H9 (cell line): ENCODE results near the gene CAPN5. TPM values are rescaled to one million over a fixed set of nuclear protein-coding genes. Genes with fewer than 3 reads are reported as not detected.

Experiments used
- DNase-seq: peaks from one replicate; pipeline ENCODE4 v3.0.0-alpha.2; 2017
- H2AFZ ChIP-seq: one replicate; pipeline ENCODE4 v1.6.1; 2013; ENCODE audit warnings: mild to moderate bottlenecking, low read length, control low read depth, moderate library complexity
- H2AK5ac ChIP-seq: 2 replicates; pipeline ENCODE4 v1.6.1; 2013; ENCODE audit warnings: low read length, control low read depth, mixed read lengths; ENCODE audit not compliant: insufficient read length
- H2BK120ac ChIP-seq: one replicate; pipeline ENCODE4 v1.6.1; 2013; ENCODE audit warnings: low read depth, mild to moderate bottlenecking, low read length, control low read depth, inconsistent platforms; ENCODE audit not compliant: poor library complexity, severe bottlenecking
- H2BK12ac ChIP-seq: 2 replicates; pipeline ENCODE4 v1.6.1; 2013; ENCODE audit warnings: low read length, control low read depth, mixed read lengths, low read depth; ENCODE audit not compliant: insufficient read length
- H2BK15ac ChIP-seq: 2 replicates; pipeline ENCODE4 v1.6.1; 2013; ENCODE audit warnings: low read depth, low read length, control low read depth
- H2BK20ac ChIP-seq: one replicate; pipeline ENCODE4 v1.6.1; 2013; ENCODE audit warnings: low read depth, mild to moderate bottlenecking, low read length, control low read depth, inconsistent platforms; ENCODE audit not compliant: poor library complexity, severe bottlenecking
- H2BK5ac ChIP-seq: 2 replicates; pipeline ENCODE4 v1.6.1; 2013; ENCODE audit warnings: low read length, control low read depth, mixed read lengths; ENCODE audit not compliant: insufficient read length
- H3K14ac ChIP-seq: 2 replicates; pipeline ENCODE4 v1.6.1; 2013; ENCODE audit warnings: low read length, control low read depth; ENCODE audit not compliant: insufficient read depth
- H3K18ac ChIP-seq: 2 replicates; pipeline ENCODE4 v1.6.1; 2013; ENCODE audit warnings: low read depth, mild to moderate bottlenecking, mixed read lengths, low read length, control low read depth; ENCODE audit not compliant: insufficient read length
- H3K23ac ChIP-seq: 2 replicates; pipeline ENCODE4 v1.6.1; 2013; ENCODE audit warnings: low read length, control low read depth, mixed read lengths, low read depth; ENCODE audit not compliant: insufficient read length
- H3K23me2 ChIP-seq: 2 replicates; pipeline ENCODE4 v1.6.1; 2013; ENCODE audit warnings: low read depth, mild to moderate bottlenecking, mixed read lengths, low read length, control low read depth; ENCODE audit not compliant: insufficient read length, poor library complexity, severe bottlenecking
- H3K27ac ChIP-seq: 2 replicates; pipeline ENCODE4 v1.5.1; 2013; ENCODE audit warnings: low read length, control low read depth, mixed read lengths, low read depth; ENCODE audit not compliant: insufficient read length
- H3K27me3 ChIP-seq: 2 replicates; pipeline ENCODE4 v1.6.1; 2013; ENCODE audit warnings: low read length, control low read depth, inconsistent platforms; ENCODE audit not compliant: insufficient read depth
- H3K4ac ChIP-seq: 2 replicates; pipeline ENCODE4 v1.6.1; 2013; ENCODE audit warnings: low read depth, mild to moderate bottlenecking, control low read depth, inconsistent platforms, low read length, moderate library complexity
- H3K4me1 ChIP-seq: 2 replicates; pipeline ENCODE4 v1.6.1; 2013; ENCODE audit warnings: low read length, control low read depth, inconsistent platforms; ENCODE audit not compliant: insufficient read depth
- H3K4me2 ChIP-seq: 2 replicates; pipeline ENCODE4 v1.6.1; 2013; ENCODE audit warnings: low read length, control low read depth, mixed read lengths; ENCODE audit not compliant: insufficient read length, insufficient read depth
- H3K56ac ChIP-seq: 2 replicates; pipeline ENCODE4 v1.6.1; 2013; ENCODE audit warnings: low read depth, mild to moderate bottlenecking, mixed read lengths, low read length, control low read depth; ENCODE audit not compliant: insufficient read length
- H3K79me1 ChIP-seq: 2 replicates; pipeline ENCODE4 v1.6.1; 2013; ENCODE audit warnings: low read depth, mild to moderate bottlenecking, moderate library complexity, low read length, control low read depth, inconsistent platforms; ENCODE audit not compliant: insufficient read depth, poor library complexity, severe bottlenecking
- H3K79me2 ChIP-seq: 2 replicates; pipeline ENCODE4 v1.6.1; 2013; ENCODE audit warnings: low read length, control low read depth, inconsistent platforms; ENCODE audit not compliant: insufficient read depth
- H3K9ac ChIP-seq: 2 replicates; pipeline ENCODE4 v1.6.1; 2013; ENCODE audit warnings: low read length, control low read depth, mixed read lengths; ENCODE audit not compliant: insufficient read length; ENCODE audit errors: extremely low read depth
- H3K9me3 ChIP-seq: one replicate; pipeline ENCODE4 v1.6.1; 2013; ENCODE audit warnings: low read depth, low read length, inconsistent platforms; ENCODE audit not compliant: control insufficient read depth
- H3T11ph ChIP-seq: one replicate; pipeline ENCODE4 v1.6.1; 2013; ENCODE audit warnings: mild to moderate bottlenecking, low read length, control low read depth, inconsistent platforms
- H4K20me1 ChIP-seq: one replicate; pipeline ENCODE4 v1.6.1; 2013; ENCODE audit not compliant: control insufficient read depth, insufficient read length, insufficient read depth
- H4K5ac ChIP-seq: 2 replicates; pipeline ENCODE4 v1.6.1; 2013; ENCODE audit warnings: low read depth, mild to moderate bottlenecking, mixed read lengths, low read length, control low read depth; ENCODE audit not compliant: insufficient read length
- H4K8ac ChIP-seq: replicated peaks from 2 replicates; pipeline ENCODE4 v1.6.1; 2013; ENCODE audit warnings: low read length, control low read depth, mixed read lengths, low read depth; ENCODE audit not compliant: insufficient read length
- H4K91ac ChIP-seq: 2 replicates; pipeline ENCODE4 v1.6.1; 2013; ENCODE audit warnings: low read depth, mild to moderate bottlenecking, moderate library complexity, mixed read lengths, low read length, control low read depth; ENCODE audit not compliant: insufficient read length
- H3K27ac Mint-ChIP-seq, 3 experiments: 2 replicates in 2 of 3; 3 replicates in 1 of 3; pipeline ENCODE4 v1.8.0; 2020 to 2021; ENCODE audit warnings: mixed read lengths in 3 of 3, mild to moderate bottlenecking in 1 of 3, moderate library complexity in 1 of 3
- H3K27me3 Mint-ChIP-seq: 2 replicates; pipeline ENCODE4 v1.8.0; 2021; ENCODE audit warnings: low read depth, mild to moderate bottlenecking, moderate library complexity, mixed read lengths
- H3K36me3 Mint-ChIP-seq, 3 experiments: 2 replicates in 2 of 3; 3 replicates in 1 of 3; pipeline ENCODE4 v1.8.0; 2020 to 2021; ENCODE audit warnings: low read depth in 3 of 3, mixed read lengths in 3 of 3; ENCODE audit not compliant: insufficient read depth in 1 of 3
- H3K4me1 Mint-ChIP-seq, 2 experiments: 2 replicates each; pipeline ENCODE4 v1.8.0; 2020; ENCODE audit warnings: mixed read lengths in 2 of 2
- H3K4me3 Mint-ChIP-seq, 2 experiments: 2 replicates in 1 of 2; 3 replicates in 1 of 2; pipeline ENCODE4 v1.8.0; 2020 to 2021; ENCODE audit warnings: mild to moderate bottlenecking in 2 of 2, mixed read lengths in 2 of 2, moderate library complexity in 1 of 2
- H3K9me3 Mint-ChIP-seq, 2 experiments: 2 replicates in 1 of 2; 3 replicates in 1 of 2; pipeline ENCODE4 v1.8.0; 2020; ENCODE audit warnings: mild to moderate bottlenecking in 2 of 2, mixed read lengths in 2 of 2, moderate library complexity in 1 of 2
- CTCF ChIP-seq: fragments of 200-600 bp; sonication (generic); conservative IDR thresholded peaks from 3 replicates; pipeline ENCODE4 v1.8.0; 2021; ENCODE audit warnings: antibody characterized with exemption, mild to moderate bottlenecking
- WGBS: extraction: QIAGEN DNeasy Blood & Tissue Kit; methylation state at CpG from one replicate; pipeline ENCODE4 v1.1.7; 2013; ENCODE audit warnings: missing lambda C conversion rate, low lambda C conversion rate, mixed read lengths; ENCODE audit not compliant: insufficient read length; ENCODE audit errors: extremely low coverage; 5-methylcytosine and 5-hydroxymethylcytosine counted together
- total RNA-seq: library from RNA; stranded (reverse); gene quantifications from 2 replicates; pipeline ENCODE4 v1.2.1, GENCODE V29; 2021

CAPN5 gene
- total RNA-seq, 1 experiment from 2014 or later: 16.7 TPM

- no peak for TF ChIP-seq CTCF
- Histone ChIP-seq H3K79me2 (no peaks in the 10 kb centered on the region), H2AK5ac (no peak overlapping the region), H3K23me2 (no peaks in the 10 kb centered on the region), H4K20me1 (no peaks in the 10 kb centered on the region), H3K4ac (no peak overlapping the region), H3K9me3 (no peaks in the 10 kb centered on the region), H2BK120ac (no peak overlapping the region), H3K18ac (no peak overlapping the region), H4K5ac (no peak overlapping the region), H3K14ac (no peak overlapping the region), H3K9ac (no peak overlapping the region), H3K23ac (no peak overlapping the region), H4K91ac (no peak overlapping the region), H2BK20ac (no peak overlapping the region), H3K4me2 (no peak overlapping the region), H3K4me1 (no peaks in the 10 kb centered on the region), H2AFZ (no peak overlapping the region), H2BK12ac (no peak overlapping the region), H3K79me1 (no peaks in the 10 kb centered on the region), H3T11ph (no peak overlapping the region), H3K27me3 (peaks cover 7% of the 10 kb centered on the region; the same call in 1 of the 2 replicates), H3K27ac (no peak overlapping the region), H4K8ac (no peak overlapping the region), H3K56ac (no peak overlapping the region), H2BK15ac (no peak overlapping the region), H2BK5ac (no peak overlapping the region)
- Mint-ChIP-seq H3K9me3 (peaks cover 4 to 6% of the 10 kb centered on the region in 2 experiments), H3K27me3 (peaks cover 43% of the 10 kb centered on the region), H3K36me3 (peaks cover 0 to 7% (median 0%) of the 10 kb centered on the region in 3 experiments; a peak in 3 of 7 replicates), H3K27ac (no peak overlapping the region), H3K4me1 (peaks cover 12 to 19% of the 10 kb centered on the region in 2 experiments), H3K4me3 (no peak overlapping the region)
- WGBS: no CpG with 5 or more reads among the region's 9 CpGs
- DNase-seq: no peak
These were observed 21.9 kb upstream of the CAPN5 start for GRCh38 chr11:77044886-77045285.
